ENCODE data around the gene CSTPP1.
A peak's percentile ranks its signal among the peaks of the same experiment; 100 is the strongest.
"Not testable (repeated sequence)": the region's sequence is repeated elsewhere in the genome, so short reads cannot be mapped to it uniquely, and the experiment has no call there.

CSTPP1 gene

GRCh38 chr11:47105541-47105940 is 169.0 kb downstream of the CSTPP1 start:
- no peak for DNase-seq

- no peak for DNase-seq
These were observed 169.4 kb downstream of the CSTPP1 start for GRCh38 chr11:47105974-47106373.

- DNase-seq: peak; percentile 68 to 92
These were observed 170.3 kb downstream of the CSTPP1 start for GRCh38 chr11:47106798-47107411.

GRCh38 chr11:47107744-47108143 is 171.2 kb downstream of the CSTPP1 start:
- no peak for DNase-seq

- DNase-seq: no peak
These were observed 171.7 kb downstream of the CSTPP1 start for GRCh38 chr11:47108214-47108613.

- DNase-seq: peak; percentile 40 to 72
These were observed 172.6 kb downstream of the CSTPP1 start for GRCh38 chr11:47109051-47109726.

GRCh38 chr11:47109727-47110246 is 173.2 kb downstream of the CSTPP1 start:
- DNase-seq: no peak

- no peak for DNase-seq
These were observed 174.8 kb downstream of the CSTPP1 start for GRCh38 chr11:47111318-47111804.

GRCh38 chr11:47112941-47113340 is 176.4 kb downstream of the CSTPP1 start:
- DNase-seq: not testable (repeated sequence)

GRCh38 chr11:47118958-47119688 is 182.6 kb downstream of the CSTPP1 start:
- DNase-seq: not testable (repeated sequence)

- DNase-seq: no peak
These were observed 184.5 kb downstream of the CSTPP1 start for GRCh38 chr11:47121056-47121455.

GRCh38 chr11:47121731-47122130 is 185.2 kb downstream of the CSTPP1 start:
- no peak for DNase-seq

GRCh38 chr11:47123094-47123493 is 186.5 kb downstream of the CSTPP1 start:
- no peak for DNase-seq

- DNase-seq: no peak
These were observed 188.1 kb downstream of the CSTPP1 start for GRCh38 chr11:47124675-47125074.

GRCh38 chr11:47125083-47125482 is 188.5 kb downstream of the CSTPP1 start:
- no peak for DNase-seq

- DNase-seq: no peak
These were observed 190.7 kb downstream of the CSTPP1 start for GRCh38 chr11:47127213-47127612.

GRCh38 chr11:47130543-47130942 is 194.0 kb downstream of the CSTPP1 start:
- no peak for DNase-seq

- DNase-seq: no peak
These were observed 194.6 kb downstream of the CSTPP1 start for GRCh38 chr11:47131136-47131535.

GRCh38 chr11:47132490-47132889 is 195.9 kb downstream of the CSTPP1 start:
- DNase-seq: no peak

GRCh38 chr11:47132981-47133380 is 196.4 kb downstream of the CSTPP1 start:
- no peak for DNase-seq

- DNase-seq: no peak
These were observed 199.8 kb downstream of the CSTPP1 start for GRCh38 chr11:47136327-47136726.

- DNase-seq: no peak
These were observed 200.4 kb downstream of the CSTPP1 start for GRCh38 chr11:47136921-47137320.

- no peak for DNase-seq
These were observed 200.9 kb downstream of the CSTPP1 start for GRCh38 chr11:47137476-47137875.

- no peak for DNase-seq
These were observed 203.3 kb downstream of the CSTPP1 start for GRCh38 chr11:47139878-47140277.
